GM21825 (cell line): ENCODE measurements around the gene APOL2.
"Not testable (repeated sequence)": the region's sequence is repeated elsewhere in the genome, so short reads cannot be mapped to it uniquely, and the experiment has no call there.

Experiments used
- ATAC-seq: cut with Tn5 transposase; IDR thresholded peaks from one replicate; pipeline ENCODE4 v1.9.1; 2021; ENCODE audit warnings: mild to moderate bottlenecking, moderate library complexity; ENCODE audit not compliant: unreplicated experiment

APOL2 gene

DNA sequence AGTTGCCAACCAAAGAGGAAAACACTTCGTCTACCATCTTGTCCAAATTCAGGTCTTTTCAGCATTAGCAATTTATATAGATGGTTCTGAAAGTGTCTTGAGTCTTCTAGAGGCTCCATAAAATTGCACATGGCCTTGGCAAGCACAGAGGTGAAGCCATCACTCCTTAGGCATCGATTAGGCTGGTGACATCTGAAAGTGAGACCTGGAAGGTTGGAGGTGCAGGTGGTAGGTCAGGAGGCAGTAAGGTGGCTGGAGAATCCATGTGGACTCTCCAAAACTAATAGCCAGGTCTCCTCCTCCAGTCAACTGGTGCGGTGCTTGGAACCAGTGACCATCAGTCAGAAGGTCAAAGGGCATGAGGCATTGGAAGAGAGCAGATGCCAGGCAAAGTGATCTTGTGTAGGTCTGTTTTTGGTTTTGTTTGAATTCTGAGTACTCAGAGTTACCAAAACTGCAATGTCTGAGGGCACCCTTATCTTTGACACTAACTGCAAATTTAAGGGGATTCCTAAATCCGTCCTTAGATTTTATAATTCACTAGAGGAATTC lies 6.6 kb upstream of the APOL2 start:
- ATAC-seq: no peak

- no peak for ATAC-seq
These were observed 5.4 kb upstream of the APOL2 start for GRCh38 chr22:36244522-36245391.

DNA sequence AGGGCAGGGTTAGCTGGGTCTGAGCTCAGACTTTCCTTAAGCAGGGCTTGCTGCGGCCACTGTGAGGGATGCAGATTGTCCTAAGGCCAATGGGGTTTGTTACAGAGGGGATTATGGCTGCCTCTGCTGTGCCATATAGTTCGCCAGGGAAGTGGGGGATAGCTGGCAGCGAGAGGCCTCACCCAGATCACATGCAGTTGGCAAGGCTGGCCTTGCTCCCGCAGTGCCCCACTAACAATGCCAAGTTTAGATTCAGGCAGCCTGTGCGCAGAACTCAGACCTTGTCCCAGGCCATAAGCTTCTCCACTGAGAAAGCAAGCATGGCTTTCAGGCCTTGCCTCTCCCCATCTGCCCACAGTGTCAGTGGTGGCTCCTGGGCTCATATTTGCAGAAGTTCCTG lies 4.7 kb upstream of the APOL2 start:
- no peak for ATAC-seq

GRCh38 chr22:36239150-36239400 lies 252 bp downstream of the APOL2 start:
- no peak for ATAC-seq

DNA sequence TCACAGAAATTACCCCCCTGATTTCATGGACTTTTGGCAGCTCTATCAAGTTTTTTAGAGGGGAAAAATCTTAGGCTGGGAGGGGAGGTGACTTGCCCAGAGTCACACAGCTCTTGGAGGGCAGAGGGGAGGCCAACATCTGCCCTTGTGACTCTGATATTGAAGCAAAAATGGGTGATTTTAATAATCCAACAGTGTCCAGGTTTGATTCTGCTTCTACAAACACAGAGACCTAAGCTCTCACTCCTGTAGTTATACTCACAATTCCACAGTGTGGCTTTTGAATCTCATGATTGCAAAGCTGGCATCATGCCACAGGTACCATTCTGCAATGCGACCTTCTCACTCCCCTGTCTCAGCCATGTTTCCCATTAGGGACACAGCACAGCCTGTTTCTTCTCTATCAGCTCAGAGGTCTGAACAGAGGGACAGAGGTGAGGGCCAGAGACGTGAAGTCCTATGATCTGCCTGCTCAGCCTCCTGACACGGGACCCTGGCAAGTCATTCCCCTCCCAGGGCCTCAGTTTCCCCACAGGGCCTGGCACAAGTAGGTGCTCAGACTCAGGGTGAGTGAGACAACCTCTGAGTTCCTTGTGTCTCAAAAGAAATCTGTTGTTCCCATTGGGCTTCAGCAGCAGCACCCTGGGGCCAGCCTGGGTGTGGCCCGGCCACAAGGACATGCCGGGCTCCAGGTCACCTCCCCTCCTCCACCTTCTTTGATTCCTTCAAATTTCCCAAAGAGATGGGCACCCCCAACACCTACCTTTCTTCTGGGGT lies 766 bp downstream of the APOL2 start:
- ATAC-seq: no peak

DNA sequence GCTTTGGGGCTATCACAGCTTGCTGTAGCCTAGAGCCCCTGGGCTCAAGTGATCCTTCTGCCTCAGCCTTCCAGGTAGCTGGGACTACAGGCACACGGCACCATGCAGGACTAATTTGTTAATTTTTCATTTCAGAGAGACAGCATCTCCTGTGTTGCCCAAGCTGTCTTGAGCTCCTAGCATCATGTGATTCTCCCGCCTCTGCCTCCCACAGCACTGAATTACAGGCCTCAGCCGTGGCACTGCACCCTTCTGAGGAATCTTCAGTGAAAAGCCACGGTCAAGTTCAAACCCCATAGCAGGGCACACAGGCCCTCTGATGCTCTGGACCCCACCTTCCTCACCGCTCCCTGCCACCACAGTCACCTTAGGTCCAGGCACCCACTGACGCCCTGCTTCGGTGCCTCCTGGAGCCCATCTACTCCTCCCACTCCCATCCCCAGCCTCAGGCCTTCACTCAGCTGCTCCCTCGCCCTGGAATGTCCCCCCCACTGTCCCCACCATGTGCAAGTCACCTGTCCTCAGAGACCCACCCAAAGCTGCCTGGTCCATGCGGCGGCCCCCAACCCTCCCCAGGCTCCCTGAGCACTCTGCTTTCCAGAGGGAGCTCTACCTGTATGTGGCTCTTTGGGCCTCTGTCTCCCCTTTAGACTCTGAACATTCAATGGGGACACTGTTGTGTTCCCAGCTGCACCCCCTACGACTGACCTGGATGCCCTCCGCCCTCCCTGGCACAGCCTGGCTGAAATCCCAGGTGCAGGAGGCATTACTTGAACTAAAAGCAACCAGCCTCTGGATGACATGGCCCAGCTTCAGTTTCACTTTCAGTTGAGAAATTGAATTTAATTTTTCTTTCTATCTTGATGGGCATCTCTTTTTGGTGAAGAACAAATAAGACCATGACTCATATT lies 1.6 kb downstream of the APOL2 start:
- no peak for ATAC-seq

- ATAC-seq: no peak
These were observed 2.7 kb downstream of the APOL2 start for GRCh38 chr22:36236388-36237319.

GRCh38 chr22:36235585-36235984 lies 3.7 kb downstream of the APOL2 start:
- no peak for ATAC-seq

DNA sequence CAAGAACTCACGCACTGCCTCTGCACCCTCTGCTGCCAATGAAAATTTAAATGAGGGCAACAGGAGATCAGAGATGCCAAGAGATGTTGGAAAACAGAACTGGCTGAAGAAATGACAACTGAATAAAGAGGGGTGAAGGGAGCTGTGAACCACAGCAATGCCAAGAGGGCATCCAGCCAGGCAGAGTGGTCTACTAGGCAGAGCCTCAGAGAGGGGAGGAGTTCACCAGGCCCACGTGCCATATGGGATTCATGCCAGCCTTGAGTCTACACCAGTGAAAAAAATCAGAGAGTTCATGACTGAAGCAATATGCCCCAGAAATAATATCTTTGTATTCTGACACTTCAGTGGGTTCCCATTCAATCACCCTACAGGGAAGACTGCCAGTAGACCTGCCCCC lies 4.4 kb downstream of the APOL2 start:
- ATAC-seq: no peak

GRCh38 chr22:36234213-36234612 lies 5.1 kb downstream of the APOL2 start:
- ATAC-seq: no peak

GRCh38 chr22:36233796-36234195 lies 5.5 kb downstream of the APOL2 start:
- ATAC-seq: no peak

DNA sequence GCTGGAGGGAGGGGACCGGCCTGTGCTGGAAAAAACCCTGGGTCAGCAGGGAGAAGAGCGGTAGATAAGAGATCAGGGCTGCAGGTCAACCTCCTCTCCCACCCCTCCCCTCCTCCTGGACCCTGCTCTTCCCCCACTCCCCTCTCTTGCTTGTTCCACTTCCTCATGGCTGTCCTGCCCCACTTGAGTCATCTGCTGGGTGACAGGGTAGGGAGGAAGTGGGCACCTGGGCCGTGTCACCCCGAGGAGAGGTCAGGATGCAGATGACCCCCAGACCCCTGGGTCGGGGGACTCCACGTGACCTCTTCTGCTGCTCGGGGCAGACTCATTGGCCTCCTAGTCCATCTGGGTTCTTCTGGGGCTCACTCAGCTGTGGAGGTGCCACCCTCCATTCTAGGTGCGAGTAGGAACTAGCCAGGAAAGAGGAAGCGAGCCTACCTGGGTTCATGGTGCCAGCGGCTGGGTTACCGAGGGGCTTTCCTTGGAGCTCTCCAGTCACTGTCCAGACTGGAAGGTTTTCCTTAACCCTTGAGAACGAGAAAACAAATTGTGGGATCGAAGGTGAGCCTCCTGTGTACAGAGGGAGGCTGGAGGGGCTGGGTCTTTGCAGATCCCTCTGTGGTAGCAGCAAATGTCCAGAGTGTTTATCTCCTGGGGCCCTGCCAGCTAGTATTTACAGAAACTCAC lies 6.5 kb downstream of the APOL2 start:
- no peak for ATAC-seq

GRCh38 chr22:36231051-36231450 lies 8.3 kb downstream of the APOL2 start:
- not testable (repeated sequence) for ATAC-seq

- not testable (repeated sequence) for ATAC-seq
These were observed 9.7 kb downstream of the APOL2 start for GRCh38 chr22:36229649-36230048.

GRCh38 chr22:36228944-36229343 lies 10.4 kb downstream of the APOL2 start:
- ATAC-seq: no peak

GRCh38 chr22:36228369-36228768 lies 11.0 kb downstream of the APOL2 start:
- ATAC-seq: not testable (repeated sequence)

GRCh38 chr22:36227806-36228205 lies 11.5 kb downstream of the APOL2 start:
- ATAC-seq: no peak

DNA sequence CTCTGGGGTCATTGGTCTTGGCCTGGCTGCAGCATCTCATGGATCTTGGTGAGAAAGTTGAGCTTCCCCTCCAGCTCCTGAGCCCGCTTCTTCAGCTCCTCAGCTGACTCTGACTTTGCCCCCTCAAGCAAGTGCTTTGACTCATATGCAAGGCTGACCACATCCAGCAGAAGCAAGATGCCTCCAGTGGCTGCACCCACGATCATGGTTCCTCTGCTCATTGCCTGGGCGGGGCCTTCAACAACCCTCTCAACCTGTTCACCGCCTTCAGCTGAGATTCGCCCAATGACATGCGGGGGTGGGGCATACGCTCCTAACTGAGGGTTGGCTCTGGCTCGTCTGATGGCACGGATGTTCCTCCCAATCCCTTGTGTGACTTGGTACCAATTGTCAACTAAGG lies 11.9 kb downstream of the APOL2 start:
- ATAC-seq: no peak

GRCh38 chr22:36226189-36226588 lies 13.1 kb downstream of the APOL2 start:
- no peak for ATAC-seq
